HEK293 (cell line): Measurements from ENCODE around the gene CNTNAP1.

Source experiments
- CTCF ChIA-PET: fragments of 350-600 bp; formaldehyde crosslinking; extraction: SDS; loops from one replicate; lab custom pipeline; 2021; ENCODE audit warnings: antibody characterized with exemption; lab: Yijun Ruan, JAX
- POLR2A ChIA-PET: fragments of 300-600 bp; formaldehyde crosslinking; extraction: SDS; loops from one replicate; lab custom pipeline; 2020; ENCODE audit warnings: antibody characterized with exemption, inconsistent platforms; lab: Yijun Ruan, JAX
- H3K27ac ChIP-seq: fragments of 200-500 bp; sonication (Bioruptor generic); 2 replicates; pipeline ENCODE4 v1.5.1; 2014; ENCODE audit warnings: low read depth, low read length, control low read depth, inconsistent platforms; ENCODE audit errors: extremely low read depth
- H3K36me3 ChIP-seq, 2 experiments: fragments of 200-500 bp in 1 of 2; sonication (Bioruptor generic) in 1 of 2; 1 replicate in 1 of 2; 2 replicates in 1 of 2; pipeline ENCODE4 v1.5.1; 2014 to 2017; ENCODE audit warnings: inconsistent platforms in 2 of 2, low read length in 2 of 2; ENCODE audit not compliant: control insufficient read depth in 2 of 2, insufficient read depth in 1 of 2
- H3K4me1 ChIP-seq: fragments of 200-500 bp; sonication (Bioruptor generic); 2 replicates; pipeline ENCODE4 v1.5.1; 2014; ENCODE audit warnings: mild to moderate bottlenecking, low read length, inconsistent platforms; ENCODE audit not compliant: control insufficient read depth, insufficient read depth
- H3K4me3 ChIP-seq: 2 replicates; pipeline ENCODE4 v1.5.1; 2011; ENCODE audit warnings: low read depth, mild to moderate bottlenecking, control low read depth, low read length, moderate library complexity
- H3K9me3 ChIP-seq: fragments of 200-500 bp; sonication (Bioruptor generic); 2 replicates; pipeline ENCODE4 v1.5.1; 2014; ENCODE audit warnings: low read depth, low read length, inconsistent platforms; ENCODE audit not compliant: control insufficient read depth, insufficient read depth
- BCL11B ChIP-seq: fragments of 450-650 bp; formaldehyde crosslinking; IDR thresholded peaks from 2 replicates; pipeline ENCODE4 v1.5.1; 2016; ENCODE audit warnings: low read depth, missing biosample characterization, missing genetic modification characterization
- GLIS1 ChIP-seq: fragments of 450-650 bp; formaldehyde crosslinking; IDR thresholded peaks from 2 replicates; pipeline ENCODE4 v1.5.1; 2016; ENCODE audit warnings: missing biosample characterization, missing genetic modification characterization
- PRDM4 ChIP-seq: fragments of 450-650 bp; formaldehyde crosslinking; IDR thresholded peaks from 2 replicates; pipeline ENCODE4 v1.5.1; 2017; ENCODE audit warnings: missing biosample characterization, missing genetic modification characterization
- RBAK ChIP-seq: fragments of 450-650 bp; formaldehyde crosslinking; IDR thresholded peaks from 2 replicates; pipeline ENCODE4 v1.5.1; 2016; ENCODE audit warnings: missing biosample characterization, missing genetic modification characterization
- ZBTB1 ChIP-seq: fragments of 450-650 bp; formaldehyde crosslinking; IDR thresholded peaks from 2 replicates; pipeline ENCODE4 v1.5.1; 2016; ENCODE audit warnings: missing biosample characterization, missing genetic modification characterization
- ZBTB17 ChIP-seq: fragments of 450-650 bp; formaldehyde crosslinking; IDR thresholded peaks from 2 replicates; pipeline ENCODE4 v1.5.1; 2016; ENCODE audit warnings: missing biosample characterization, missing genetic modification characterization
- ZBTB48 ChIP-seq: fragments of 450-650 bp; formaldehyde crosslinking; IDR thresholded peaks from 2 replicates; pipeline ENCODE4 v1.5.1; 2016; ENCODE audit warnings: missing biosample characterization, missing genetic modification characterization
- ZFP3 ChIP-seq: fragments of 450-650 bp; formaldehyde crosslinking; IDR thresholded peaks from 2 replicates; pipeline ENCODE4 v1.5.1; 2016; ENCODE audit warnings: low read depth, missing biosample characterization, missing genetic modification characterization
- ZNF10 ChIP-seq: fragments of 450-650 bp; formaldehyde crosslinking; IDR thresholded peaks from 2 replicates; pipeline ENCODE4 v1.5.1; 2017; ENCODE audit warnings: missing biosample characterization, missing genetic modification characterization
- ZNF184 ChIP-seq: fragments of 450-650 bp; IDR thresholded peaks from 2 replicates; pipeline ENCODE4 v1.5.1; 2018; ENCODE audit warnings: missing biosample characterization, mild to moderate bottlenecking, missing genetic modification characterization
- ZNF362 ChIP-seq: fragments of 450-650 bp; formaldehyde crosslinking; IDR thresholded peaks from 2 replicates; pipeline ENCODE4 v1.5.1; 2016; ENCODE audit warnings: missing biosample characterization, missing genetic modification characterization
- ZNF518A ChIP-seq: fragments of 450-650 bp; formaldehyde crosslinking; conservative IDR thresholded peaks from 2 replicates; pipeline ENCODE4 v1.5.1; 2016; ENCODE audit warnings: low read depth, missing biosample characterization, missing genetic modification characterization
- ZNF544 ChIP-seq: fragments of 450-650 bp; formaldehyde crosslinking; IDR thresholded peaks from 2 replicates; pipeline ENCODE4 v1.5.0; 2017; ENCODE audit warnings: missing biosample characterization, missing genetic modification characterization
- ZNF558 ChIP-seq: fragments of 450-650 bp; formaldehyde crosslinking; IDR thresholded peaks from 2 replicates; pipeline ENCODE4 v1.5.1; 2016; ENCODE audit warnings: missing biosample characterization, missing genetic modification characterization
- ZNF560 ChIP-seq: fragments of 450-650 bp; formaldehyde crosslinking; IDR thresholded peaks from 2 replicates; pipeline ENCODE4 v1.5.1; 2017; ENCODE audit warnings: missing biosample characterization, missing genetic modification characterization, borderline replicate concordance
- ZNF580 ChIP-seq: fragments of 450-650 bp; formaldehyde crosslinking; IDR thresholded peaks from 2 replicates; pipeline ENCODE4 v1.5.1; 2016; ENCODE audit warnings: missing biosample characterization, missing genetic modification characterization
- ZNF664 ChIP-seq: fragments of 450-650 bp; formaldehyde crosslinking; IDR thresholded peaks from 2 replicates; pipeline ENCODE4 v1.5.1; 2016; ENCODE audit warnings: missing biosample characterization, missing genetic modification characterization
- ZNF707 ChIP-seq: fragments of 450-650 bp; formaldehyde crosslinking; IDR thresholded peaks from 2 replicates; pipeline ENCODE4 v1.5.1; 2016; ENCODE audit warnings: missing biosample characterization, missing genetic modification characterization
- TF ChIP-seq, protein P1 (sequence below): fragments of 450-650 bp; formaldehyde crosslinking; IDR thresholded peaks from 2 replicates; pipeline ENCODE4 v1.5.1; 2017; ENCODE audit warnings: missing biosample characterization, missing genetic modification characterization

The CNTNAP1 gene

GRCh38 chr17:42692489-42692888 is 10.2 kb downstream of the CNTNAP1 start:
- POLR2A ChIA-PET = no interaction called here
- H3K27ac ChIP-seq = no peak overlapping the region
- H3K36me3 ChIP-seq = peaks cover 19 to 67% of the 10 kb centered on the region in 2 experiments; a peak in 2 of 3 replicates
- H3K9me3 ChIP-seq = no peaks in the 10 kb centered on the region
- TF ChIP-seq ZNF184 = no peak
- no peak for TF ChIP-seq ZNF560 (tag by site-specific recombination)
- no peak for TF ChIP-seq RBAK
- TF ChIP-seq GLIS1 = no peak
- TF ChIP-seq, protein P1, sequence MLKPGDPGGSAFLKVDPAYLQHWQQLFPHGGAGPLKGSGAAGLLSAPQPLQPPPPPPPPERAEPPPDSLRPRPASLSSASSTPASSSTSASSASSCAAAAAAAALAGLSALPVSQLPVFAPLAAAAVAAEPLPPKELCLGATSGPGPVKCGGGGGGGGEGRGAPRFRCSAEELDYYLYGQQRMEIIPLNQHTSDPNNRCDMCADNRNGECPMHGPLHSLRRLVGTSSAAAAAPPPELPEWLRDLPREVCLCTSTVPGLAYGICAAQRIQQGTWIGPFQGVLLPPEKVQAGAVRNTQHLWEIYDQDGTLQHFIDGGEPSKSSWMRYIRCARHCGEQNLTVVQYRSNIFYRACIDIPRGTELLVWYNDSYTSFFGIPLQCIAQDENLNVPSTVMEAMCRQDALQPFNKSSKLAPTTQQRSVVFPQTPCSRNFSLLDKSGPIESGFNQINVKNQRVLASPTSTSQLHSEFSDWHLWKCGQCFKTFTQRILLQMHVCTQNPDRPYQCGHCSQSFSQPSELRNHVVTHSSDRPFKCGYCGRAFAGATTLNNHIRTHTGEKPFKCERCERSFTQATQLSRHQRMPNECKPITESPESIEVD (tag by site-specific recombination) = no peak
- no peak for TF ChIP-seq ZNF664
- no peak for TF ChIP-seq ZNF544 (tag by site-specific recombination)
- no peak for TF ChIP-seq ZBTB48 (tag by site-specific recombination)
- no peak for TF ChIP-seq ZNF558
- no peak for TF ChIP-seq ZNF10 (tag by site-specific recombination)
- TF ChIP-seq ZNF518A (tag by site-specific recombination) = no peak
- no peak for TF ChIP-seq BCL11B
- TF ChIP-seq, all 188 proteins: peak for 0
- Histone ChIP-seq H3K4me1 (no peaks in the 10 kb centered on the region), H3K4me3 (no peak overlapping the region)
- CTCF ChIA-PET = interaction anchor here (0.5 to 0.9 kb wide), 2 partner anchors 128 to 198 kb away, joined by 5 to 6 read pairs; no protein-coding TSS in a partner anchor

GRCh38 chr17:42694524-42694923 is 12.2 kb downstream of the CNTNAP1 start:
- Histone ChIP-seq H3K4me1 (no peaks in the 10 kb centered on the region), H3K36me3 (peaks cover 19 to 63% of the 10 kb centered on the region in 2 experiments; a peak in 2 of 3 replicates), H3K9me3 (no peaks in the 10 kb centered on the region), H3K27ac (no peak overlapping the region), H3K4me3 (no peak overlapping the region)
- no peak for TF ChIP-seq ZBTB17
- no peak for TF ChIP-seq ZNF10 (tag by site-specific recombination)
- no peak for TF ChIP-seq ZBTB1 (tag by site-specific recombination)
- TF ChIP-seq ZNF184 = no peak
- no peak for TF ChIP-seq ZFP3 (tag by site-specific recombination)
- no peak for TF ChIP-seq PRDM4 (tag by site-specific recombination)
- TF ChIP-seq ZNF580 (tag by site-specific recombination) = no peak
- TF ChIP-seq ZNF558 = no peak
- no peak for TF ChIP-seq ZNF362 (tag by site-specific recombination)
- no peak for TF ChIP-seq ZNF707 (tag by site-specific recombination)
- ChIA-PET CTCF (interaction anchor here (0.6 to 0.7 kb wide), 2 partner anchors 11 to 67 kb away, joined by 3 read pairs; no protein-coding TSS in a partner anchor), POLR2A (no interaction called here)
